Upper lobe of left lung (tissue), 6 donors: ENCODE results near the gene DNASE1L1. TPM values are rescaled to one million over a fixed set of nuclear protein-coding genes. Genes with fewer than 3 reads are reported as not detected.
A peak's percentile ranks its signal among the peaks of the same experiment; 100 is the strongest.

Experiments used
- ATAC-seq, 2 donors: fragments of 200-7000 bp; cut with Tn5 transposase; one replicate each; pipeline ENCODE4 v1.9.1; 2022; ENCODE audit warnings: mild to moderate bottlenecking in 2 of 2, moderate library complexity in 2 of 2; ENCODE audit not compliant: low FRiP score in 2 of 2
- DNase-seq, 2 donors: peaks; one replicate each; pipeline ENCODE4 v3.0.0-alpha.2; 2019 to 2020
- H3K27ac ChIP-seq, 4 donors: fragments of 200-600 bp; sonication (generic); one replicate each; pipeline ENCODE4 v1.5.1; 2016 to 2019
- H3K27me3 ChIP-seq, 4 donors: fragments of 200-600 bp; sonication (generic); one replicate each; pipeline ENCODE4 v1.5.1; 2017 to 2019
- H3K36me3 ChIP-seq, 4 donors: fragments of 200-600 bp; sonication (generic); one replicate each; pipeline ENCODE4 v1.5.1; 2016 to 2019
- H3K4me1 ChIP-seq, 4 donors: fragments of 200-600 bp; sonication (generic); one replicate each; pipeline ENCODE4 v1.5.1; 2018 to 2019
- H3K4me3 ChIP-seq, 4 donors: fragments of 200-600 bp; sonication (generic); one replicate each; pipeline ENCODE4 v1.5.1; 2017 to 2019; ENCODE audit warnings: mild to moderate bottlenecking in 2 of 4, moderate library complexity in 1 of 4
- H3K9me3 ChIP-seq, 4 donors: fragments of 200-600 bp; sonication (generic); one replicate each; pipeline ENCODE4 v1.5.1; 2018 to 2019
- CTCF ChIP-seq, 6 experiments: fragments of 450-650 bp in 4 of 6; fragments of 200-600 bp in 2 of 6; sonication (generic) in 2 of 6; IDR thresholded peaks; one replicate each; pipeline ENCODE4 v1.5.1; 2016 to 2019; ENCODE audit warnings: antibody characterized with exemption in 6 of 6
- EP300 ChIP-seq, 4 donors: sonication (generic); formaldehyde crosslinking; IDR thresholded peaks; one replicate each; pipeline ENCODE4 v1.5.1; 2017; ENCODE audit warnings: antibody characterized with exemption in 4 of 4, control low read depth in 2 of 4
- POLR2A ChIP-seq, 4 donors: fragments of 450-650 bp; IDR thresholded peaks; one replicate each; pipeline ENCODE4 v1.5.1; 2016 to 2017; ENCODE audit warnings: antibody characterized with exemption in 4 of 4, mild to moderate bottlenecking in 2 of 4
- POLR2AphosphoS5 ChIP-seq, 2 donors: sonication (generic); formaldehyde crosslinking; IDR thresholded peaks; one replicate each; pipeline ENCODE4 v1.5.1; 2017; ENCODE audit warnings: antibody characterized with exemption in 2 of 2
- WGBS, 2 donors: methylation state at CpG; one replicate each; pipeline ENCODE4 v1.1.5; 2017 to 2018; 5-methylcytosine and 5-hydroxymethylcytosine counted together
- total RNA-seq, 6 donors: library from RNA; depleted of rRNA in 4 of 6; stranded (reverse); fragments of >200 nt in 4 of 6; gene quantifications; one replicate each; pipeline versions ENCODE4 v1.1.0 to v1.2.1, GENCODE V29; 2016 to 2021
- donor health status: DM: no; HTN: no; CAD: no; lungs with moderate emphysema.
- donor health status: DM: no; HTN: yes; CAD: no; lungs with severe emphysema.

The DNASE1L1 gene
- total RNA-seq, 6 donors from 2014 or later: 18.9 to 55.5 (median 48.2) TPM

- TF ChIP-seq CTCF (IDR thresholded peaks at IDR 0.05) (no peak), POLR2AphosphoS5 (IDR thresholded peaks at IDR 0.05) (no peak), EP300 (IDR thresholded peaks at IDR 0.05) (no peak), POLR2A (IDR thresholded peaks at IDR 0.05) (no peak)
- no peaks in the 10 kb centered on the region for H3K27me3 ChIP-seq
- peaks cover 0 to 4% (median 0%) of the 10 kb centered on the region in 4 donors for H3K9me3 ChIP-seq
- DNase-seq (no peak), ATAC-seq (peak in 1 of 2 donors; percentile 68)
- H3K4me3 ChIP-seq: peak overlapping the region in 3 of 4 donors; percentile 73 to 84 (median 76)
- H3K4me1 ChIP-seq: peaks cover 3 to 23% (median 4%) of the 10 kb centered on the region in 4 donors
- 7 to 58% methylated on average over 14 to 22 of the region's 78 CpGs for WGBS, 2 donors
- peaks cover 0 to 60% (median 27%) of the 10 kb centered on the region in 4 donors for H3K36me3 ChIP-seq
- peak overlapping the region; percentile 85 to 96 (median 88) for H3K27ac ChIP-seq
Measured at GRCh38 chrX:154436374-154436982, 27.4 kb upstream of the DNASE1L1 start.

- no peak for ATAC-seq
- peaks cover 0 to 4% (median 0%) of the 10 kb centered on the region in 4 donors for H3K9me3 ChIP-seq
- H3K27ac ChIP-seq: no peak overlapping the region
- WGBS, 2 donors: 93 to 100% methylated on average over 2 to 19 of the region's 19 CpGs
- TF ChIP-seq CTCF (IDR thresholded peaks at IDR 0.05) (no peak), EP300 (IDR thresholded peaks at IDR 0.05) (no peak), POLR2AphosphoS5 (IDR thresholded peaks at IDR 0.05) (no peak), POLR2A (IDR thresholded peaks at IDR 0.05) (no peak)
- H3K4me3 ChIP-seq: no peak overlapping the region
- H3K27me3 ChIP-seq: no peaks in the 10 kb centered on the region
- DNase-seq: no peak
- peaks cover 0 to 49% (median 21%) of the 10 kb centered on the region in 4 donors for H3K36me3 ChIP-seq
- H3K4me1 ChIP-seq: peaks cover 3 to 30% (median 5%) of the 10 kb centered on the region in 4 donors
Measured at GRCh38 chrX:154435171-154435733, 26.2 kb upstream of the DNASE1L1 start.

DNA sequence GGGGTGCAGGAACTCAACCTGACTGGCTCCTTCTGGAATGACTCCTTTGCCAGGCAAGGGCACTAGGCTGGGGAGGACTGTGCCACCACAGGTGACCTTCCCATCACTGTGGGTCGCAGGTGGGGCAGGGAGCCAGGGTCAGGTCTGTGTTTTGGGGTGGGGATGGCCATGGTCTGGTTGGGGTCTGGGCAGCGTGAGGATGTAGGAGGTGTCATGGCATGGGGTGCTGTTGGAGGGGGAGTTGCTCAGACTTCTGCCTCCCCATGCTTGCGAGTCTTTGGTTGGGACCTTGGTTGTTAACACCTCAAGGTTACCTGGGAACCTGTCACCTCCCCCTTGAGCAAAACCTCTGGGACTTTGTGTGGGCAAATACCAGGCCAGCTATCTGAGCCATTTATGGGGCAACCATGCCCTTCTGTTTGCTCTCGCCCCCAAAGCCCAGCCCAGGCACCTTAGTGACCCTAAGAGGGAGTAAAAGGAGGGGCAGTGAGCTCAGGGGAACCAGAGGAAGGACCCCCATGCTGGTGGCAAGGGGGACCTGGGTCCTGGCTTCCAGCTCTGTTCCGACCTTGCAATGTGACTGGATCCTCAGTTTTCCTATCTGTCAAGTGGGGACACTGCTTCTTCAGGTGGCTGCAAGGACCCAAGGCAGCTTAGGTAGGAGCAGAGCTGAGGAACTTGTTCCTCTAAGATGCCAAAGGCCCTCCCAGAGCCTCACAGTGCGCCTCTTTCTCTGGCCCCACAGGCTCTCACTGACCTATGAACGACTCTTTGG lies 25.5 kb upstream of the DNASE1L1 start:
- H3K4me1 ChIP-seq: peaks cover 5 to 34% (median 9%) of the 10 kb centered on the region in 4 donors
- H3K9me3 ChIP-seq: peaks cover 0 to 4% (median 0%) of the 10 kb centered on the region in 4 donors
- WGBS, 2 donors: 81 to 100% methylated on average over 2 to 7 of the region's 7 CpGs
- DNase-seq (no peak), ATAC-seq (no peak)
- H3K4me3 ChIP-seq: no peak overlapping the region
- no peak for TF ChIP-seq EP300 (IDR thresholded peaks at IDR 0.05)
- no peak for TF ChIP-seq POLR2A (IDR thresholded peaks at IDR 0.05)
- no peak for TF ChIP-seq POLR2AphosphoS5 (IDR thresholded peaks at IDR 0.05)
- TF ChIP-seq CTCF (IDR thresholded peaks at IDR 0.05): no peak
- H3K27ac ChIP-seq: no peak overlapping the region
- peaks cover 0 to 43% (median 19%) of the 10 kb centered on the region in 4 donors for H3K36me3 ChIP-seq
- H3K27me3 ChIP-seq: no peaks in the 10 kb centered on the region

DNA sequence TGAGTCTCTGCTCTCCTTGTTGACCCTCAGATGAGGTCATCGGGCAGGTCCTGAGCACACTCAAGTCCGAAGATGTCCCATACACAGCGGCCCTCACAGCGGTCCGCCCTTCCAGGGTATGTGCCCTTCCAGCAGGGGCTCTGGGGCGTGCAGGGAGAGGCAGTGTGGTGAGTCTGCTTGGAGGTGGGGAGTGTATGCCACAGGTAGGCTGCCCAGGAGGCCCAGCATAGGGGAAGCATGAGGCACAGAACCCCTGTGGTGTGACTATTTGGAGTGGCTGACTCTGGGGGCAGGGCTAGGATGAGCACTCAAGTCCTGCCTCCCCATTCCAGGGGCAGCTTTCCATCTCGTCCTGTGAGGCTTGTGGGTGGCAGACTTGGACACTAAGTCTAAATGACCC lies 24.6 kb upstream of the DNASE1L1 start:
- DNase-seq (no peak), ATAC-seq (no peak)
- H3K9me3 ChIP-seq: peaks cover 0 to 13% (median 0%) of the 10 kb centered on the region in 4 donors
- H3K4me3 ChIP-seq: no peak overlapping the region
- H3K27me3 ChIP-seq: no peaks in the 10 kb centered on the region
- H3K4me1 ChIP-seq: peaks cover 6 to 33% (median 11%) of the 10 kb centered on the region in 4 donors
- H3K27ac ChIP-seq: no peak overlapping the region
- TF ChIP-seq POLR2AphosphoS5 (IDR thresholded peaks at IDR 0.05) (no peak), EP300 (IDR thresholded peaks at IDR 0.05) (no peak), POLR2A (IDR thresholded peaks at IDR 0.05) (no peak), CTCF (IDR thresholded peaks at IDR 0.05) (no peak)
- 76% methylated on average over 7 of the region's 7 CpGs; no CpG with 5 or more reads in 1 of the 2 donors for WGBS, 2 donors
- H3K36me3 ChIP-seq: peaks cover 0 to 43% (median 19%) of the 10 kb centered on the region in 4 donors
